H9 (cell line): Measurements from ENCODE around the gene MYL10. TPM values are rescaled to one million over a fixed set of nuclear protein-coding genes. Genes with fewer than 3 reads are reported as not detected.

Experiments
- DNase-seq: peaks from one replicate; pipeline ENCODE4 v3.0.0-alpha.2; 2017
- H2AFZ ChIP-seq: one replicate; pipeline ENCODE4 v1.6.1; 2013; ENCODE audit warnings: mild to moderate bottlenecking, low read length, control low read depth, moderate library complexity
- H2AK5ac ChIP-seq: 2 replicates; pipeline ENCODE4 v1.6.1; 2013; ENCODE audit warnings: low read length, control low read depth, mixed read lengths; ENCODE audit not compliant: insufficient read length
- H2BK120ac ChIP-seq: one replicate; pipeline ENCODE4 v1.6.1; 2013; ENCODE audit warnings: low read depth, mild to moderate bottlenecking, low read length, control low read depth, inconsistent platforms; ENCODE audit not compliant: poor library complexity, severe bottlenecking
- H2BK12ac ChIP-seq: 2 replicates; pipeline ENCODE4 v1.6.1; 2013; ENCODE audit warnings: low read length, control low read depth, mixed read lengths, low read depth; ENCODE audit not compliant: insufficient read length
- H2BK15ac ChIP-seq: 2 replicates; pipeline ENCODE4 v1.6.1; 2013; ENCODE audit warnings: low read depth, low read length, control low read depth
- H2BK20ac ChIP-seq: one replicate; pipeline ENCODE4 v1.6.1; 2013; ENCODE audit warnings: low read depth, mild to moderate bottlenecking, low read length, control low read depth, inconsistent platforms; ENCODE audit not compliant: poor library complexity, severe bottlenecking
- H2BK5ac ChIP-seq: 2 replicates; pipeline ENCODE4 v1.6.1; 2013; ENCODE audit warnings: low read length, control low read depth, mixed read lengths; ENCODE audit not compliant: insufficient read length
- H3K14ac ChIP-seq: 2 replicates; pipeline ENCODE4 v1.6.1; 2013; ENCODE audit warnings: low read length, control low read depth; ENCODE audit not compliant: insufficient read depth
- H3K18ac ChIP-seq: 2 replicates; pipeline ENCODE4 v1.6.1; 2013; ENCODE audit warnings: low read depth, mild to moderate bottlenecking, mixed read lengths, low read length, control low read depth; ENCODE audit not compliant: insufficient read length
- H3K23ac ChIP-seq: 2 replicates; pipeline ENCODE4 v1.6.1; 2013; ENCODE audit warnings: low read length, control low read depth, mixed read lengths, low read depth; ENCODE audit not compliant: insufficient read length
- H3K23me2 ChIP-seq: 2 replicates; pipeline ENCODE4 v1.6.1; 2013; ENCODE audit warnings: low read depth, mild to moderate bottlenecking, mixed read lengths, low read length, control low read depth; ENCODE audit not compliant: insufficient read length, poor library complexity, severe bottlenecking
- H3K27ac ChIP-seq: 2 replicates; pipeline ENCODE4 v1.5.1; 2013; ENCODE audit warnings: low read length, control low read depth, mixed read lengths, low read depth; ENCODE audit not compliant: insufficient read length
- H3K27me3 ChIP-seq: 2 replicates; pipeline ENCODE4 v1.6.1; 2013; ENCODE audit warnings: low read length, control low read depth, inconsistent platforms; ENCODE audit not compliant: insufficient read depth
- H3K4ac ChIP-seq: 2 replicates; pipeline ENCODE4 v1.6.1; 2013; ENCODE audit warnings: low read depth, mild to moderate bottlenecking, control low read depth, inconsistent platforms, low read length, moderate library complexity
- H3K4me1 ChIP-seq: 2 replicates; pipeline ENCODE4 v1.6.1; 2013; ENCODE audit warnings: low read length, control low read depth, inconsistent platforms; ENCODE audit not compliant: insufficient read depth
- H3K4me2 ChIP-seq: 2 replicates; pipeline ENCODE4 v1.6.1; 2013; ENCODE audit warnings: low read length, control low read depth, mixed read lengths; ENCODE audit not compliant: insufficient read length, insufficient read depth
- H3K56ac ChIP-seq: 2 replicates; pipeline ENCODE4 v1.6.1; 2013; ENCODE audit warnings: low read depth, mild to moderate bottlenecking, mixed read lengths, low read length, control low read depth; ENCODE audit not compliant: insufficient read length
- H3K79me1 ChIP-seq: 2 replicates; pipeline ENCODE4 v1.6.1; 2013; ENCODE audit warnings: low read depth, mild to moderate bottlenecking, moderate library complexity, low read length, control low read depth, inconsistent platforms; ENCODE audit not compliant: insufficient read depth, poor library complexity, severe bottlenecking
- H3K79me2 ChIP-seq: 2 replicates; pipeline ENCODE4 v1.6.1; 2013; ENCODE audit warnings: low read length, control low read depth, inconsistent platforms; ENCODE audit not compliant: insufficient read depth
- H3K9ac ChIP-seq: 2 replicates; pipeline ENCODE4 v1.6.1; 2013; ENCODE audit warnings: low read length, control low read depth, mixed read lengths; ENCODE audit not compliant: insufficient read length; ENCODE audit errors: extremely low read depth
- H3K9me3 ChIP-seq: one replicate; pipeline ENCODE4 v1.6.1; 2013; ENCODE audit warnings: low read depth, low read length, inconsistent platforms; ENCODE audit not compliant: control insufficient read depth
- H3T11ph ChIP-seq: one replicate; pipeline ENCODE4 v1.6.1; 2013; ENCODE audit warnings: mild to moderate bottlenecking, low read length, control low read depth, inconsistent platforms
- H4K20me1 ChIP-seq: one replicate; pipeline ENCODE4 v1.6.1; 2013; ENCODE audit not compliant: control insufficient read depth, insufficient read length, insufficient read depth
- H4K5ac ChIP-seq: 2 replicates; pipeline ENCODE4 v1.6.1; 2013; ENCODE audit warnings: low read depth, mild to moderate bottlenecking, mixed read lengths, low read length, control low read depth; ENCODE audit not compliant: insufficient read length
- H4K8ac ChIP-seq: replicated peaks from 2 replicates; pipeline ENCODE4 v1.6.1; 2013; ENCODE audit warnings: low read length, control low read depth, mixed read lengths, low read depth; ENCODE audit not compliant: insufficient read length
- H4K91ac ChIP-seq: 2 replicates; pipeline ENCODE4 v1.6.1; 2013; ENCODE audit warnings: low read depth, mild to moderate bottlenecking, moderate library complexity, mixed read lengths, low read length, control low read depth; ENCODE audit not compliant: insufficient read length
- H3K27ac Mint-ChIP-seq, 3 experiments: 2 replicates in 2 of 3; 3 replicates in 1 of 3; pipeline ENCODE4 v1.8.0; 2020 to 2021; ENCODE audit warnings: mixed read lengths in 3 of 3, mild to moderate bottlenecking in 1 of 3, moderate library complexity in 1 of 3
- H3K27me3 Mint-ChIP-seq: 2 replicates; pipeline ENCODE4 v1.8.0; 2021; ENCODE audit warnings: low read depth, mild to moderate bottlenecking, moderate library complexity, mixed read lengths
- H3K36me3 Mint-ChIP-seq, 3 experiments: 2 replicates in 2 of 3; 3 replicates in 1 of 3; pipeline ENCODE4 v1.8.0; 2020 to 2021; ENCODE audit warnings: low read depth in 3 of 3, mixed read lengths in 3 of 3; ENCODE audit not compliant: insufficient read depth in 1 of 3
- H3K4me1 Mint-ChIP-seq, 2 experiments: 2 replicates each; pipeline ENCODE4 v1.8.0; 2020; ENCODE audit warnings: mixed read lengths in 2 of 2
- H3K4me3 Mint-ChIP-seq, 2 experiments: 2 replicates in 1 of 2; 3 replicates in 1 of 2; pipeline ENCODE4 v1.8.0; 2020 to 2021; ENCODE audit warnings: mild to moderate bottlenecking in 2 of 2, mixed read lengths in 2 of 2, moderate library complexity in 1 of 2
- H3K9me3 Mint-ChIP-seq, 2 experiments: 2 replicates in 1 of 2; 3 replicates in 1 of 2; pipeline ENCODE4 v1.8.0; 2020; ENCODE audit warnings: mild to moderate bottlenecking in 2 of 2, mixed read lengths in 2 of 2, moderate library complexity in 1 of 2
- WGBS: extraction: QIAGEN DNeasy Blood & Tissue Kit; methylation state at CpG from one replicate; pipeline ENCODE4 v1.1.7; 2013; ENCODE audit warnings: missing lambda C conversion rate, low lambda C conversion rate, mixed read lengths; ENCODE audit not compliant: insufficient read length; ENCODE audit errors: extremely low coverage; 5-methylcytosine and 5-hydroxymethylcytosine counted together
- total RNA-seq: library from RNA; stranded (reverse); gene quantifications from 2 replicates; pipeline ENCODE4 v1.2.1, GENCODE V29; 2021
- TF ChIP-seq, protein P1 (sequence below): fragments of 200-600 bp; sonication (generic); conservative IDR thresholded peaks from 3 replicates; pipeline ENCODE4 v1.8.0; 2021; ENCODE audit warnings: antibody characterized with exemption, mild to moderate bottlenecking

MYL10 gene
- total RNA-seq, 1 experiment from 2014 or later, result 0.50 TPM

DNA sequence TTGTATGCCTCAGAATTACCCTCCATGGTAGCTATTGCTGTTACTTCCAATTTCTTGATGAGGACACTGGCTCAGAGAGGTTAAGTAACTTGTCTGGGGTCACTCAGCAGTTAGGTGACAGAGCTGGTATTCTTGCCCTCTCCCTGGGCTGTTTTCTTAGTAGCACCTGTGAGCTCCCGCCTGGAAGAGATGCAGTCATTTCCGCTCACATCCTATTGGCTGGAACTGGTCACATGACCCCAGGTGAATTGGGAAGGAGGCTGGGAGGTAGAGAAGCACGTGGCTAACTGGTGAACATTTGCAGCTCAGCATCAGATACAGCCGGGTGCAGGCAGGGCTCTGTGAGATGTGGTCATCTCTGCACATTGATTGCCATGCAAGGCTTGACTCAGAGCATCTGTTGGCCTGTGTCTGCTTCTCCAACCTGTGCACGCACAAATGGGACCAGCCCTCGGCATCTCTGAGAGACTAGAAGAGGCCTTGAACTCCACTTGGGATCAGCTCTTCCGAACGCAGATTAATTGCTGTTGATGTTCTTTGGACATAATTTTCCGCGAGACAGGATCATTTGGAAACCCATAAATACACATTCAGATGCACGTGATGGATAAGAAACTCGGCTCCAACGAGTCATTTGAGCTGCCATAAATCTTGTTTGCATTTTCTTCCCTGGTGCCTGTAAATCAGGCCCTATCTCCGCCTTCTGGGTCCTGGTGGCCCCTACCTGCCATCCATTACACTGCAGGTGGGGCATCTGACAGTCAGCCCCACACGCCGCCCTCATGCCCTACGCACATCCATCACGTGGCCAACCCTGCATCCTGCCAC lies 42.8 kb downstream of the MYL10 start:
- no peak for DNase-seq
- no peak overlapping the region for H3T11ph ChIP-seq

More for the DNA sequence above, 42.8 kb downstream of the MYL10 start:
- H3K23me2 ChIP-seq, result no peaks in the 10 kb centered on the region
- H2BK12ac ChIP-seq, result no peak overlapping the region
- no peak overlapping the region for H3K14ac ChIP-seq
- H4K8ac ChIP-seq, result no peak overlapping the region
- peaks cover 25% of the 10 kb centered on the region for H3K27me3 Mint-ChIP-seq
- no peak overlapping the region for H2BK5ac ChIP-seq
- peaks cover 7 to 16% of the 10 kb centered on the region in 2 experiments for H3K4me1 Mint-ChIP-seq
- no peak overlapping the region for H2AFZ ChIP-seq
- H3K9ac ChIP-seq, result no peak overlapping the region
- H2BK15ac ChIP-seq, result no peak overlapping the region
- no peak overlapping the region for H4K5ac ChIP-seq
- WGBS, result no CpG with 5 or more reads among the region's 18 CpGs
- H3K4me1 ChIP-seq, result no peaks in the 10 kb centered on the region
- no peak overlapping the region for H2BK120ac ChIP-seq
- no peak overlapping the region; a peak in 1 of 7 replicates for H3K27ac Mint-ChIP-seq
- no peak overlapping the region for H2BK20ac ChIP-seq
- TF ChIP-seq, protein P1, sequence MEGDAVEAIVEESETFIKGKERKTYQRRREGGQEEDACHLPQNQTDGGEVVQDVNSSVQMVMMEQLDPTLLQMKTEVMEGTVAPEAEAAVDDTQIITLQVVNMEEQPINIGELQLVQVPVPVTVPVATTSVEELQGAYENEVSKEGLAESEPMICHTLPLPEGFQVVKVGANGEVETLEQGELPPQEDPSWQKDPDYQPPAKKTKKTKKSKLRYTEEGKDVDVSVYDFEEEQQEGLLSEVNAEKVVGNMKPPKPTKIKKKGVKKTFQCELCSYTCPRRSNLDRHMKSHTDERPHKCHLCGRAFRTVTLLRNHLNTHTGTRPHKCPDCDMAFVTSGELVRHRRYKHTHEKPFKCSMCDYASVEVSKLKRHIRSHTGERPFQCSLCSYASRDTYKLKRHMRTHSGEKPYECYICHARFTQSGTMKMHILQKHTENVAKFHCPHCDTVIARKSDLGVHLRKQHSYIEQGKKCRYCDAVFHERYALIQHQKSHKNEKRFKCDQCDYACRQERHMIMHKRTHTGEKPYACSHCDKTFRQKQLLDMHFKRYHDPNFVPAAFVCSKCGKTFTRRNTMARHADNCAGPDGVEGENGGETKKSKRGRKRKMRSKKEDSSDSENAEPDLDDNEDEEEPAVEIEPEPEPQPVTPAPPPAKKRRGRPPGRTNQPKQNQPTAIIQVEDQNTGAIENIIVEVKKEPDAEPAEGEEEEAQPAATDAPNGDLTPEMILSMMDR, result no peak
- H3K9me3 Mint-ChIP-seq, result peaks cover 0 to 5% of the 10 kb centered on the region in 2 experiments; a peak in 2 of 5 replicates
- no peak overlapping the region for H4K91ac ChIP-seq
- H3K27ac ChIP-seq, result no peak overlapping the region
- no peaks in the 10 kb centered on the region for H3K79me1 ChIP-seq
- H3K4ac ChIP-seq, result no peak overlapping the region
- H2AK5ac ChIP-seq, result no peak overlapping the region
- H3K56ac ChIP-seq, result no peak overlapping the region
- H3K9me3 ChIP-seq, result peaks cover 10% of the 10 kb centered on the region
- no peaks in the 10 kb centered on the region for H3K79me2 ChIP-seq
- peaks cover 0 to 3% (median 0%) of the 10 kb centered on the region in 3 experiments; a peak in 3 of 7 replicates for H3K36me3 Mint-ChIP-seq
- no peak overlapping the region for H3K4me2 ChIP-seq
- H4K20me1 ChIP-seq, result no peaks in the 10 kb centered on the region
- H3K27me3 ChIP-seq, result no peaks in the 10 kb centered on the region
- no peak overlapping the region for H3K18ac ChIP-seq
- H3K4me3 Mint-ChIP-seq, result no peak overlapping the region
- no peak overlapping the region for H3K23ac ChIP-seq
